H1 (cell line): Measurements from ENCODE around the gene SCAPER. TPM values are rescaled to one million over a fixed set of nuclear protein-coding genes. Genes with fewer than 3 reads are reported as not detected.

Source experiments
- CTCF ChIA-PET: fragments of 300-600 bp; sonication (Branson Sonifier 250); formaldehyde crosslinking; loops from one replicate; lab custom pipeline; 2021; ENCODE audit not compliant: partially characterized antibody; lab: Charles Lee
- POLR2A ChIA-PET: fragments of 300-600 bp; sonication (Branson Sonifier 250); formaldehyde crosslinking; loops from one replicate; lab custom pipeline; 2021; ENCODE audit warnings: inconsistent platforms; ENCODE audit not compliant: partially characterized antibody; lab: Charles Lee
- DNase-seq, 2 experiments: peaks; one replicate each; pipeline versions ENCODE4 v3.0.0 to v3.0.0-alpha.2; 2010 to 2022; ENCODE audit warnings: low spot score in 2 of 2, low read depth in 1 of 2, mixed read lengths in 1 of 2
- FAIRE-seq: peaks from 2 replicates; lab custom pipeline; 2011; peaks lifted over from hg19 to GRCh38; lab: Jason Lieb, UNC
- H2AFZ ChIP-seq: 2 replicates; pipeline ENCODE4 v1.8.1; 2012; ENCODE audit warnings: low read length, inconsistent platforms
- H2AK5ac ChIP-seq: 2 replicates; pipeline ENCODE4 v1.6.1; 2013; ENCODE audit warnings: low read depth, low read length
- H2BK120ac ChIP-seq: replicated peaks from 2 replicates; pipeline ENCODE3; 2013; ENCODE audit warnings: low read depth, low read length, inconsistent platforms
- H2BK12ac ChIP-seq: 2 replicates; pipeline ENCODE4 v1.6.1; 2013; ENCODE audit warnings: low read depth, low read length
- H2BK15ac ChIP-seq: 2 replicates; pipeline ENCODE4 v1.6.1; 2013; ENCODE audit warnings: low read length
- H2BK20ac ChIP-seq: 2 replicates; pipeline ENCODE4 v1.6.1; 2013; ENCODE audit warnings: low read length
- H2BK5ac ChIP-seq: 2 replicates; pipeline ENCODE4 v1.6.1; 2013; ENCODE audit warnings: low read depth, low read length
- H3K14ac ChIP-seq: 2 replicates; pipeline ENCODE4 v1.6.1; 2013; ENCODE audit warnings: inconsistent platforms; ENCODE audit not compliant: insufficient read length
- H3K18ac ChIP-seq: 2 replicates; pipeline ENCODE4 v1.6.1; 2013; ENCODE audit warnings: low read length; ENCODE audit errors: extremely low read depth
- H3K23ac ChIP-seq: 2 replicates; pipeline ENCODE4 v1.6.1; 2013; ENCODE audit warnings: inconsistent platforms; ENCODE audit not compliant: insufficient read length
- H3K23me2 ChIP-seq: 2 replicates; pipeline ENCODE4 v1.6.1; 2013; ENCODE audit warnings: low read depth, low read length
- H3K27ac ChIP-seq: 2 replicates; pipeline ENCODE4 v1.6.1; 2011; ENCODE audit warnings: low read depth, low read length, inconsistent platforms
- H3K27me3 ChIP-seq, 4 experiments: replicated peaks in 1 of 4; 1 replicate in 1 of 4; 2 replicates in 3 of 4; pipeline versions ENCODE4 v1.6.1 to v1.8.1; 2011 to 2013; ENCODE audit warnings: low read length in 3 of 4, mild to moderate bottlenecking in 3 of 4, inconsistent platforms in 2 of 4, mixed read lengths in 2 of 4, moderate library complexity in 1 of 4; ENCODE audit not compliant: control insufficient read depth in 3 of 4, insufficient read depth in 3 of 4; ENCODE audit errors: extremely low read depth in 1 of 4
- H3K36me3 ChIP-seq, 4 experiments: 2 replicates each; pipeline versions ENCODE4 v1.6.1 to v1.8.1; 2011 to 2013; ENCODE audit warnings: mild to moderate bottlenecking in 4 of 4, low read length in 3 of 4, moderate library complexity in 2 of 4, control low read depth in 1 of 4, inconsistent platforms in 1 of 4; ENCODE audit not compliant: insufficient read depth in 4 of 4, control insufficient read depth in 2 of 4
- H3K4ac ChIP-seq: replicated peaks from 2 replicates; pipeline ENCODE3; 2013; ENCODE audit warnings: low read length, low read depth, mixed read lengths, inconsistent platforms; ENCODE audit not compliant: insufficient read length
- H3K4me1 ChIP-seq, 4 experiments: replicated peaks in 1 of 4; 1 replicate in 1 of 4; 2 replicates in 3 of 4; pipeline versions ENCODE4 v1.6.1 to v1.8.1; 2011 to 2013; ENCODE audit warnings: low read length in 3 of 4, inconsistent platforms in 2 of 4, mixed read lengths in 1 of 4; ENCODE audit not compliant: insufficient read depth in 4 of 4, control insufficient read depth in 3 of 4
- H3K4me2 ChIP-seq, 2 experiments: 2 replicates each; pipeline versions ENCODE4 v1.6.1 to v1.8.1; 2011 to 2013; ENCODE audit warnings: low read depth in 2 of 2, low read length in 2 of 2, control low read depth in 1 of 2, inconsistent platforms in 1 of 2, mild to moderate bottlenecking in 1 of 2; ENCODE audit not compliant: insufficient read depth in 1 of 2
- H3K4me3 ChIP-seq, 4 experiments: fragments of 200-600, 300-600 bp in 1 of 4; sonication (generic), shearing (Covaris generic), sonication (Bioruptor Twin) in 1 of 4; 2 replicates each; pipeline versions ENCODE4 v1.5.1 to v1.8.1; 2011 to 2016; ENCODE audit warnings: low read length in 4 of 4, low read depth in 3 of 4, control low read depth in 2 of 4, inconsistent platforms in 2 of 4, mild to moderate bottlenecking in 2 of 4, mixed read lengths in 1 of 4, moderate library complexity in 1 of 4; ENCODE audit not compliant: insufficient read depth in 2 of 4; ENCODE audit errors: extremely low read depth in 1 of 4
- H3K56ac ChIP-seq: replicated peaks from 2 replicates; pipeline ENCODE3; 2013; ENCODE audit warnings: low read depth, mild to moderate bottlenecking, mixed read lengths, low read length, inconsistent platforms; ENCODE audit not compliant: insufficient read length
- H3K79me1 ChIP-seq: 2 replicates; pipeline ENCODE4 v1.6.1; 2013; ENCODE audit warnings: low read depth, low read length, control low read depth
- H3K79me2 ChIP-seq, 2 experiments: 2 replicates each; pipeline versions ENCODE4 v1.6.1 to v1.8.1; 2012 to 2013; ENCODE audit warnings: low read length in 2 of 2, mild to moderate bottlenecking in 2 of 2, inconsistent platforms in 1 of 2; ENCODE audit not compliant: insufficient read depth in 2 of 2, control insufficient read depth in 1 of 2
- H3K9ac ChIP-seq, 4 experiments: replicated peaks in 1 of 4; 1 replicate in 1 of 4; 2 replicates in 3 of 4; pipeline versions ENCODE4 v1.6.1 to v1.8.1; 2011 to 2013; ENCODE audit warnings: low read depth in 3 of 4, low read length in 3 of 4, control low read depth in 2 of 4, mild to moderate bottlenecking in 2 of 4, moderate library complexity in 2 of 4, inconsistent platforms in 1 of 4; ENCODE audit errors: extremely low read depth in 1 of 4
- H3K9me3 ChIP-seq, 2 experiments: 2 replicates each; pipeline versions ENCODE4 v1.6.1 to v1.8.1; 2012 to 2013; ENCODE audit warnings: mild to moderate bottlenecking in 2 of 2, moderate library complexity in 2 of 2, control low read depth in 1 of 2, inconsistent platforms in 1 of 2, low read depth in 1 of 2, low read length in 1 of 2, mixed read lengths in 1 of 2; ENCODE audit not compliant: insufficient read depth in 2 of 2
- H4K20me1 ChIP-seq, 2 experiments: replicated peaks in 1 of 2; 2 replicates each; pipeline versions ENCODE3 to v1.8.1; 2011 to 2013; ENCODE audit warnings: inconsistent platforms in 2 of 2, low read length in 2 of 2, mild to moderate bottlenecking in 1 of 2; ENCODE audit not compliant: insufficient read depth in 2 of 2, control insufficient read depth in 1 of 2
- H4K5ac ChIP-seq: 2 replicates; pipeline ENCODE4 v1.6.1; 2013; ENCODE audit warnings: low read length, low read depth, mixed read lengths, inconsistent platforms; ENCODE audit not compliant: insufficient read length
- H4K8ac ChIP-seq: 2 replicates; pipeline ENCODE4 v1.8.0; 2013; ENCODE audit warnings: mild to moderate bottlenecking, moderate library complexity, low read length, inconsistent platforms; ENCODE audit not compliant: insufficient read depth; ENCODE audit errors: extremely low read depth
- H4K91ac ChIP-seq: replicated peaks from 2 replicates; pipeline ENCODE3; 2013; ENCODE audit warnings: low read length, mixed read lengths, inconsistent platforms; ENCODE audit not compliant: insufficient read length
- EGR1 ChIP-seq: IDR thresholded peaks from 2 replicates; pipeline ENCODE4 v1.6.1; 2011; ENCODE audit warnings: low read depth, low read length, borderline replicate concordance
- POLR2A ChIP-seq, 2 experiments: IDR thresholded peaks; 1 replicate in 1 of 2; 2 replicates in 1 of 2; pipeline ENCODE4 v1.6.1; 2011; ENCODE audit warnings: low read depth in 2 of 2, low read length in 2 of 2, mild to moderate bottlenecking in 2 of 2; ENCODE audit errors: control extremely low read depth in 1 of 2
- RFX5 ChIP-seq: IDR thresholded peaks from 2 replicates; pipeline ENCODE4 v1.6.1; 2011; ENCODE audit warnings: low read depth, low read length, improper control_type of control experiment, borderline replicate concordance
- SIX5 ChIP-seq: IDR thresholded peaks from 2 replicates; pipeline ENCODE4 v1.6.1; 2011; ENCODE audit warnings: mild to moderate bottlenecking, low read depth, low read length
- YY1 ChIP-seq: IDR thresholded peaks from 2 replicates; pipeline ENCODE4 v1.6.1; 2011; ENCODE audit warnings: low read depth, mild to moderate bottlenecking, low read length
- WGBS, 2 experiments: shearing (Covaris generic) in 1 of 2; methylation state at CpG; one replicate each; pipeline versions ENCODE4 v1.1.6 to v1.1.7; 2013 to 2015; ENCODE audit warnings: low lambda C conversion rate in 2 of 2, mixed read lengths in 2 of 2, inconsistent platforms in 1 of 2, low coverage in 1 of 2, missing lambda C conversion rate in 1 of 2; ENCODE audit not compliant: insufficient replicate concordance in 2 of 2, insufficient coverage in 1 of 2, insufficient read length in 1 of 2; ENCODE audit errors: extremely low coverage in 1 of 2, missing lambda C conversion rate in 1 of 2; 5-methylcytosine and 5-hydroxymethylcytosine counted together
- polyA plus RNA-seq, 7 experiments: library from polyadenylated mRNA; depleted of rRNA in 3 of 7; stranded (reverse) in 5 of 7; unstranded in 2 of 7; fragments of >200 nt in 5 of 7; fragments of 200-250 nt in 2 of 7; gene quantifications; 1 replicate in 5 of 7; 2 replicates in 1 of 7; 4 replicates in 1 of 7; pipeline versions ENCODE4 v1.2.1 to v1.2.3, GENCODE V29; 2011 to 2013; ENCODE audit warnings: missing spikeins in 2 of 7, mixed read lengths in 2 of 7
- total RNA-seq: library from RNA; stranded (reverse); fragmentation: NEBNext Ultra II Directional; extraction: Animal tissue kit (Norgen Biotek cat#: 25700); gene quantifications from 2 replicates; pipeline ENCODE4 v1.2.1, GENCODE V29; 2021

The SCAPER gene
- total and polyA plus RNA-seq, 2 of the 8 experiments (the other 6 are each of a cell fraction or from before 2014, with no cell fraction given) = 1.6 to 6.8 TPM

GRCh38 chr15:76533995-76534394 lies 371.1 kb downstream of the SCAPER start:
- H4K8ac ChIP-seq = no peak overlapping the region
- H3K56ac ChIP-seq = no peak overlapping the region
- TF ChIP-seq SIX5 = no peak
- TF ChIP-seq YY1 = no peak
- TF ChIP-seq RFX5 = no peak
- no peak for TF ChIP-seq EGR1
- no peak for TF ChIP-seq POLR2A (IDR thresholded peaks at IDR 0.05; ENCODE audit: control extremely low read depth in 1 of 2, low read depth in 2 of 2, low read length in 2 of 2)
- H2AFZ ChIP-seq = no peak overlapping the region
- no peak overlapping the region for H3K4ac ChIP-seq
- no peak overlapping the region for H3K9ac ChIP-seq
- no peak overlapping the region for H2AK5ac ChIP-seq
- no peak overlapping the region for H4K5ac ChIP-seq
- WGBS, 2 experiments = 96% methylated on average over 2 of the region's 2 CpGs; no CpG with 5 or more reads in 1 of the 2 experiments
- no peaks in the 10 kb centered on the region for H3K79me1 ChIP-seq
- no peak for FAIRE-seq
- no peaks in the 10 kb centered on the region for H3K4me1 ChIP-seq
- no peak overlapping the region for H3K4me3 ChIP-seq
- H3K27me3 ChIP-seq = no peaks in the 10 kb centered on the region
- H2BK5ac ChIP-seq = no peak overlapping the region
- POLR2A ChIA-PET = no interaction called here
- no peak overlapping the region for H3K23ac ChIP-seq
- H3K79me2 ChIP-seq = no peaks in the 10 kb centered on the region
- no peak overlapping the region for H3K27ac ChIP-seq
- H2BK15ac ChIP-seq = no peak overlapping the region
- no peak for DNase-seq
- no peak overlapping the region for H4K91ac ChIP-seq
- no peak overlapping the region for H2BK120ac ChIP-seq
- H3K23me2 ChIP-seq = no peaks in the 10 kb centered on the region
- no peak overlapping the region for H3K14ac ChIP-seq
- no peak overlapping the region for H2BK12ac ChIP-seq
- H3K36me3 ChIP-seq = no peaks in the 10 kb centered on the region
- CTCF ChIA-PET = no interaction called here
- no peak overlapping the region for H2BK20ac ChIP-seq
- H3K18ac ChIP-seq = no peak overlapping the region
- H4K20me1 ChIP-seq = no peaks in the 10 kb centered on the region
- no peak overlapping the region for H3K4me2 ChIP-seq
- H3K9me3 ChIP-seq = no peaks in the 10 kb centered on the region
